GM23338 (cell line): Measurements from ENCODE around the gene RAB11FIP4.

Experiments used
- CREB1 ChIP-seq: fragments of 250-450 bp; sonication (Bioruptor Pico); IDR thresholded peaks from 2 replicates; pipeline ENCODE4 v1.5.0; 2020; ENCODE audit warnings: low read depth, mild to moderate bottlenecking, moderate library complexity
- EZH2 ChIP-seq: fragments of 200-600 bp; sonication (generic); IDR thresholded peaks from one replicate; pipeline ENCODE4 v1.8.0; 2017; ENCODE audit warnings: antibody characterized with exemption, mild to moderate bottlenecking, low read depth; ENCODE audit not compliant: unreplicated experiment
- EZH2phosphoT487 ChIP-seq: fragments of 200-600 bp; sonication (generic); IDR thresholded peaks from one replicate; pipeline ENCODE4 v1.8.1; 2018; ENCODE audit warnings: antibody characterized with exemption; ENCODE audit not compliant: unreplicated experiment
- JUNB ChIP-seq: IDR thresholded peaks from one replicate; pipeline ENCODE4 v1.6.1; 2016; ENCODE audit warnings: antibody characterized with exemption; ENCODE audit not compliant: unreplicated experiment
- POLR2AphosphoS5 ChIP-seq: IDR thresholded peaks from 2 replicates; pipeline ENCODE4 v1.6.1; 2016; ENCODE audit warnings: antibody characterized with exemption, low read depth
- STAT1 ChIP-seq: IDR thresholded peaks from one replicate; pipeline ENCODE4 v1.6.1; 2016; ENCODE audit warnings: antibody characterized with exemption; ENCODE audit not compliant: unreplicated experiment
- ZNF114 ChIP-seq: fragments of 250-450 bp; sonication (Bioruptor Pico); IDR thresholded peaks from 2 replicates; pipeline ENCODE4 v1.5.0; 2020; ENCODE audit warnings: mild to moderate bottlenecking, moderate library complexity
- TF ChIP-seq, protein P1 (sequence below), 2 experiments: fragments of 200-600 bp in 1 of 2; sonication (generic) in 1 of 2; conservative IDR thresholded peaks; 2 replicates each; pipeline versions ENCODE4 v1.5.1 to v1.6.1; 2016 to 2017; ENCODE audit warnings: antibody characterized with exemption in 2 of 2, low read depth in 2 of 2, mild to moderate bottlenecking in 2 of 2, moderate library complexity in 1 of 2
- TF ChIP-seq, protein P2 (sequence below): fragments of 250-450 bp; sonication (Bioruptor Pico); IDR thresholded peaks from 2 replicates; pipeline ENCODE4 v1.5.0; 2020; ENCODE audit warnings: mild to moderate bottlenecking, moderate library complexity
- TF ChIP-seq, protein P3 (sequence below): IDR thresholded peaks from 2 replicates; pipeline ENCODE4 v1.6.1; 2016; ENCODE audit warnings: antibody characterized with exemption
- TF ChIP-seq, protein P4 (sequence below): IDR thresholded peaks from one replicate; pipeline ENCODE4 v1.6.1; 2018; ENCODE audit warnings: antibody characterized with exemption; ENCODE audit not compliant: unreplicated experiment

DNA sequence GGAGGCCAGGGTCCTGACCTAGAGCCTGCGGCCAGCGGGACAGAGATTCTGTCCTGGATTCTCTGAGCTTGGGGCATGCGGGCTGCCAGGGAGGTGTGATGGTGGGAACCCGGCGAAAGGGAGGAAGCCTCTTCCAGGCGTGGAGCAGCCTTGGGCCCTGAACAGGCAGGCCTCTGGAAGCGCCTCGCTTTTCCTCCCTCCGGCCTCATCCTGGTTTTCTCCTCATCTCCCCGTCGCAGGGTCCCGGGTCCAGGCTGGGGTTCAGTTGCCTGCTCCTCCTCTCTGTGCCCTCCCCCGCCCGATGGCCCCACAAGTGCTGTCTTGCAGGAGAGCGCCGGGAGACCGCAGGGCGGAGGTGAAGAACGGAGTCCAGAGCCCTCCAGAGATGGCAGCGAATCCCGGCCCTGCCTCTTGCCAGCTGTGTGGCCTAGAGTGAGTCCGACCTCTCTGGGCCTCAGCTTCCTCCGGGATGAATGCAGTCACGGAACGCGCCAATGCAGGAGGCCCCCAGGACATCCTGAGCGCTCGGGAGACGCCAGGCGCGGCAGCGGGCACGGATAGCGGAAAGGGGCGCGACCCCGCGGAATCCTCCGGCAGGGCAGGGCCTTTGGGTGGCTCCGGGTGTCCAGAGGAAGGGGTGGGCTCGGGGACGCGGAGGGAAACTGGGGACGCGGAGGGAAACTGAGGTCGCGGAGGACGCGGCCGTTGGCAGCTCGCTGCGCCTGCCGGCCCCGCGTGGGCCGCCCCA, 553 bp upstream of the RAB11FIP4 start:
- no peak for TF ChIP-seq POLR2AphosphoS5
- TF ChIP-seq, protein P1, sequence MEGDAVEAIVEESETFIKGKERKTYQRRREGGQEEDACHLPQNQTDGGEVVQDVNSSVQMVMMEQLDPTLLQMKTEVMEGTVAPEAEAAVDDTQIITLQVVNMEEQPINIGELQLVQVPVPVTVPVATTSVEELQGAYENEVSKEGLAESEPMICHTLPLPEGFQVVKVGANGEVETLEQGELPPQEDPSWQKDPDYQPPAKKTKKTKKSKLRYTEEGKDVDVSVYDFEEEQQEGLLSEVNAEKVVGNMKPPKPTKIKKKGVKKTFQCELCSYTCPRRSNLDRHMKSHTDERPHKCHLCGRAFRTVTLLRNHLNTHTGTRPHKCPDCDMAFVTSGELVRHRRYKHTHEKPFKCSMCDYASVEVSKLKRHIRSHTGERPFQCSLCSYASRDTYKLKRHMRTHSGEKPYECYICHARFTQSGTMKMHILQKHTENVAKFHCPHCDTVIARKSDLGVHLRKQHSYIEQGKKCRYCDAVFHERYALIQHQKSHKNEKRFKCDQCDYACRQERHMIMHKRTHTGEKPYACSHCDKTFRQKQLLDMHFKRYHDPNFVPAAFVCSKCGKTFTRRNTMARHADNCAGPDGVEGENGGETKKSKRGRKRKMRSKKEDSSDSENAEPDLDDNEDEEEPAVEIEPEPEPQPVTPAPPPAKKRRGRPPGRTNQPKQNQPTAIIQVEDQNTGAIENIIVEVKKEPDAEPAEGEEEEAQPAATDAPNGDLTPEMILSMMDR (conservative IDR thresholded peaks at IDR 0.05; ENCODE audit: low read depth in 2 of 2) = no peak
- TF ChIP-seq EZH2phosphoT487 = no peak
- TF ChIP-seq CREB1 (CRISPR knock-in tag) = no peak
- TF ChIP-seq EZH2 = peak; percentile 31
- no peak for TF ChIP-seq STAT1
- TF ChIP-seq, protein P2, sequence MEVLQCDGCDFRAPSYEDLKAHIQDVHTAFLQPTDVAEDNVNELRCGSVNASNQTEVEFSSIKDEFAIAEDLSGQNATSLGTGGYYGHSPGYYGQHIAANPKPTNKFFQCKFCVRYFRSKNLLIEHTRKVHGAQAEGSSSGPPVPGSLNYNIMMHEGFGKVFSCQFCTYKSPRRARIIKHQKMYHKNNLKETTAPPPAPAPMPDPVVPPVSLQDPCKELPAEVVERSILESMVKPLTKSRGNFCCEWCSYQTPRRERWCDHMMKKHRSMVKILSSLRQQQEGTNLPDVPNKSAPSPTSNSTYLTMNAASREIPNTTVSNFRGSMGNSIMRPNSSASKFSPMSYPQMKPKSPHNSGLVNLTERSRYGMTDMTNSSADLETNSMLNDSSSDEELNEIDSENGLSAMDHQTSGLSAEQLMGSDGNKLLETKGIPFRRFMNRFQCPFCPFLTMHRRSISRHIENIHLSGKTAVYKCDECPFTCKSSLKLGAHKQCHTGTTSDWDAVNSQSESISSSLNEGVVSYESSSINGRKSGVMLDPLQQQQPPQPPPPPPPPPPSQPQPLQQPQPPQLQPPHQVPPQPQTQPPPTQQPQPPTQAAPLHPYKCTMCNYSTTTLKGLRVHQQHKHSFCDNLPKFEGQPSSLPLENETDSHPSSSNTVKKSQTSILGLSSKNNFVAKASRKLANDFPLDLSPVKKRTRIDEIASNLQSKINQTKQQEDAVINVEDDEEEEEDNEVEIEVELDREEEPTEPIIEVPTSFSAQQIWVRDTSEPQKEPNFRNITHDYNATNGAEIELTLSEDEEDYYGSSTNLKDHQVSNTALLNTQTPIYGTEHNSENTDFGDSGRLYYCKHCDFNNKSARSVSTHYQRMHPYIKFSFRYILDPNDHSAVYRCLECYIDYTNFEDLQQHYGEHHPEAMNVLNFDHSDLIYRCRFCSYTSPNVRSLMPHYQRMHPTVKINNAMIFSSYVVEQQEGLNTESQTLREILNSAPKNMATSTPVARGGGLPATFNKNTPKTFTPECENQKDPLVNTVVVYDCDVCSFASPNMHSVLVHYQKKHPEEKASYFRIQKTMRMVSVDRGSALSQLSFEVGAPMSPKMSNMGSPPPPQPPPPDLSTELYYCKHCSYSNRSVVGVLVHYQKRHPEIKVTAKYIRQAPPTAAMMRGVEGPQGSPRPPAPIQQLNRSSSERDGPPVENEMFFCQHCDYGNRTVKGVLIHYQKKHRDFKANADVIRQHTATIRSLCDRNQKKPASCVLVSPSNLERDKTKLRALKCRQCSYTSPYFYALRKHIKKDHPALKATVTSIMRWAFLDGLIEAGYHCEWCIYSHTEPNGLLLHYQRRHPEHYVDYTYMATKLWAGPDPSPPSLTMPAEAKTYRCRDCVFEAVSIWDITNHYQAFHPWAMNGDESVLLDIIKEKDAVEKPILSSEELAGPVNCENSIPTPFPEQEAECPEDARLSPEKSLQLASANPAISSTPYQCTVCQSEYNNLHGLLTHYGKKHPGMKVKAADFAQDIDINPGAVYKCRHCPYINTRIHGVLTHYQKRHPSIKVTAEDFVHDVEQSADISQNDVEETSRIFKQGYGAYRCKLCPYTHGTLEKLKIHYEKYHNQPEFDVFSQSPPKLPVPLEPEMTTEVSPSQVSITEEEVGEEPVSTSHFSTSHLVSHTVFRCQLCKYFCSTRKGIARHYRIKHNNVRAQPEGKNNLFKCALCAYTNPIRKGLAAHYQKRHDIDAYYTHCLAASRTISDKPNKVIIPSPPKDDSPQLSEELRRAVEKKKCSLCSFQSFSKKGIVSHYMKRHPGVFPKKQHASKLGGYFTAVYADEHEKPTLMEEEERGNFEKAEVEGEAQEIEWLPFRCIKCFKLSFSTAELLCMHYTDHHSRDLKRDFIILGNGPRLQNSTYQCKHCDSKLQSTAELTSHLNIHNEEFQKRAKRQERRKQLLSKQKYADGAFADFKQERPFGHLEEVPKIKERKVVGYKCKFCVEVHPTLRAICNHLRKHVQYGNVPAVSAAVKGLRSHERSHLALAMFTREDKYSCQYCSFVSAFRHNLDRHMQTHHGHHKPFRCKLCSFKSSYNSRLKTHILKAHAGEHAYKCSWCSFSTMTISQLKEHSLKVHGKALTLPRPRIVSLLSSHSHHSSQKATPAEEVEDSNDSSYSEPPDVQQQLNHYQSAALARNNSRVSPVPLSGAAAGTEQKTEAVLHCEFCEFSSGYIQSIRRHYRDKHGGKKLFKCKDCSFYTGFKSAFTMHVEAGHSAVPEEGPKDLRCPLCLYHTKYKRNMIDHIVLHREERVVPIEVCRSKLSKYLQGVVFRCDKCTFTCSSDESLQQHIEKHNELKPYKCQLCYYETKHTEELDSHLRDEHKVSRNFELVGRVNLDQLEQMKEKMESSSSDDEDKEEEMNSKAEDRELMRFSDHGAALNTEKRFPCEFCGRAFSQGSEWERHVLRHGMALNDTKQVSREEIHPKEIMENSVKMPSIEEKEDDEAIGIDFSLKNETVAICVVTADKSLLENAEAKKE = no peak
- TF ChIP-seq, protein P3, sequence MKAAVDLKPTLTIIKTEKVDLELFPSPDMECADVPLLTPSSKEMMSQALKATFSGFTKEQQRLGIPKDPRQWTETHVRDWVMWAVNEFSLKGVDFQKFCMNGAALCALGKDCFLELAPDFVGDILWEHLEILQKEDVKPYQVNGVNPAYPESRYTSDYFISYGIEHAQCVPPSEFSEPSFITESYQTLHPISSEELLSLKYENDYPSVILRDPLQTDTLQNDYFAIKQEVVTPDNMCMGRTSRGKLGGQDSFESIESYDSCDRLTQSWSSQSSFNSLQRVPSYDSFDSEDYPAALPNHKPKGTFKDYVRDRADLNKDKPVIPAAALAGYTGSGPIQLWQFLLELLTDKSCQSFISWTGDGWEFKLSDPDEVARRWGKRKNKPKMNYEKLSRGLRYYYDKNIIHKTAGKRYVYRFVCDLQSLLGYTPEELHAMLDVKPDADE = no peak
- TF ChIP-seq, protein P4, sequence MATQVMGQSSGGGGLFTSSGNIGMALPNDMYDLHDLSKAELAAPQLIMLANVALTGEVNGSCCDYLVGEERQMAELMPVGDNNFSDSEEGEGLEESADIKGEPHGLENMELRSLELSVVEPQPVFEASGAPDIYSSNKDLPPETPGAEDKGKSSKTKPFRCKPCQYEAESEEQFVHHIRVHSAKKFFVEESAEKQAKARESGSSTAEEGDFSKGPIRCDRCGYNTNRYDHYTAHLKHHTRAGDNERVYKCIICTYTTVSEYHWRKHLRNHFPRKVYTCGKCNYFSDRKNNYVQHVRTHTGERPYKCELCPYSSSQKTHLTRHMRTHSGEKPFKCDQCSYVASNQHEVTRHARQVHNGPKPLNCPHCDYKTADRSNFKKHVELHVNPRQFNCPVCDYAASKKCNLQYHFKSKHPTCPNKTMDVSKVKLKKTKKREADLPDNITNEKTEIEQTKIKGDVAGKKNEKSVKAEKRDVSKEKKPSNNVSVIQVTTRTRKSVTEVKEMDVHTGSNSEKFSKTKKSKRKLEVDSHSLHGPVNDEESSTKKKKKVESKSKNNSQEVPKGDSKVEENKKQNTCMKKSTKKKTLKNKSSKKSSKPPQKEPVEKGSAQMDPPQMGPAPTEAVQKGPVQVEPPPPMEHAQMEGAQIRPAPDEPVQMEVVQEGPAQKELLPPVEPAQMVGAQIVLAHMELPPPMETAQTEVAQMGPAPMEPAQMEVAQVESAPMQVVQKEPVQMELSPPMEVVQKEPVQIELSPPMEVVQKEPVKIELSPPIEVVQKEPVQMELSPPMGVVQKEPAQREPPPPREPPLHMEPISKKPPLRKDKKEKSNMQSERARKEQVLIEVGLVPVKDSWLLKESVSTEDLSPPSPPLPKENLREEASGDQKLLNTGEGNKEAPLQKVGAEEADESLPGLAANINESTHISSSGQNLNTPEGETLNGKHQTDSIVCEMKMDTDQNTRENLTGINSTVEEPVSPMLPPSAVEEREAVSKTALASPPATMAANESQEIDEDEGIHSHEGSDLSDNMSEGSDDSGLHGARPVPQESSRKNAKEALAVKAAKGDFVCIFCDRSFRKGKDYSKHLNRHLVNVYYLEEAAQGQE = no peak
- no peak for TF ChIP-seq JUNB
- no peak for TF ChIP-seq ZNF114 (CRISPR knock-in tag)
